NCI-H1436 treated with DMSO at 0.1 percent for 48 hours (cell line): Measurements from ENCODE around the gene CUL2.
"Not testable (repeated sequence)": the region's sequence is repeated elsewhere in the genome, so short reads cannot be mapped to it uniquely, and the experiment has no call there.

Experiments used
- DNase-seq: peaks from one replicate; lab custom pipeline; 2025; lab: John Stamatoyannopoulos, UW

CUL2 gene

DNA sequence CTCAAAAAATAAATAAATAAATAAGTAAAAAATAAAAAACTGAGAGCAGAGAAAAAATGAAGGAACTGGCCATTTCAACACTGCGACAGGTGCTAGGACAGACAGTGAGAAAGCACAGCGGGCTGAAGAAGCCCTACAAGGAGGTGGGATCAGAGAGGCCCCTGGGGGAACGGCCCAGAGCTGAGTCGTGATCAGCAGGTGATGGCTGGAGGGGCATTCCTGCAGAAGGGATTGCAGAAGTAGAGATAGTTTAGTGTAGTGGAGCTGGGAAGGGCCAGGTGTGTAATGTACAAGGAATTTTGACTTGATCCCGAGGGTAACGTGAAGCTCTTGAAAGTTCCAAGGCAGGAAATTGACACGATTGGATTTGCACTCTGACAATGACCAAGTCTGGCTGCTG is 112.1 kb downstream of the CUL2 start:
- no peak for DNase-seq

DNA sequence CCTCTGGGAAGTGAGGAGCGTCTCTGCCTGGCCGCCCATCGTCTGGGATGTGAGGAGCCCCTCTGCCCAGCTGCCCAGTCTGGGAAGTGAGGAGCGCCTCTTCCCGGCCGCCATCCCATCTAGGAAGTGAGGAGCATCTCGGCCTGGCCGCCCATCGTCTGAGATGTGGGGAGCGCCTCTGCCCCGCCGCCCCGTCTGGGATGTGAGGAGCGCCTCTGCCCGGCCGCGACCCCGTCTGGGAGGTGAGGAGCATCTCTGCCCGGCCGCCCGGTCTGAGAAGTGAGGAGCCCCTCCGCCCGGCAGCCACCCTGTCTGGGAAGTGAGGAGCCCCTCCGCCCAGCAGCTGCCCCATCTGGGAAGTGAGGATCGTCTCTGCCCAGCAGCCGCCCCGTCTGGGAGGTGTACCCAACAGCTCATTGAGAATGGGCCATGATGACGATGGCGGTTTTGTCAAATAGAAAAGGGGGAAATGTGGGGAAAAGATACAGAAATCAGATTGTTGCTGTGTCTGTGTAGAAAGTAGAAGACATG is 113.7 kb downstream of the CUL2 start:
- DNase-seq = not testable (repeated sequence)

DNA sequence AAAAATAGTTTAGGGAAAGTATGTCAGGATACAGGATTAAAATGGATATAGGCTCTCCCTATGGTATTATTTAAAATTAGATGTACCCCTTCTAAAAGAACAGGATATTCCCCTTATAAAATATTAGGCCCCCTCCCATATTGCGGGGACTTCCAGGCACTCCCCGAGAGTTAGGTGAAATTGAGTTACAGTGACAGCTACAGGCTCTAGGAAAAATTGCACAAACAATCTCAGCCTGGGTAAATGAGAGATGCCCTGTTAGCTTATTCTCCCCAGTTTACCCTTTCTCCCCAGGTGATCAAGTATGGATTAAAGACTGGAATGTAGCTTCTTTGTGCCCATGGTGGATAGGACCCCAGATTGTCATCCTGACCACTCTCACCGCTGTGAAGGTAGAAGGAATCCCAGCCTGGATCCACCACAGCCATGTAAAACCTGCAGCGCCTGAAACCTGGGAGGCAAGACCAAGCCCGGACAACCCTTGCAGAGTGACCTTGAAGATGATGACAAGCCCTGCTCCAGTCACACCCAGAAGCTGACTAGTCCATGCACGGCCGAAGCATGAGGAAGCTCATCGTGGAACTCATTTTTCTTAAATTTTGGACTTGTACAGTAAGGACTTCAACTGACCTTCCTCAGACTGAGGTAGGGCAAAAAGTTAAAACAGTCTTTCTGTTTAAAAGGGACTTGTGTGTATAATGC is 115.6 kb downstream of the CUL2 start:
- not testable (repeated sequence) for DNase-seq

DNA sequence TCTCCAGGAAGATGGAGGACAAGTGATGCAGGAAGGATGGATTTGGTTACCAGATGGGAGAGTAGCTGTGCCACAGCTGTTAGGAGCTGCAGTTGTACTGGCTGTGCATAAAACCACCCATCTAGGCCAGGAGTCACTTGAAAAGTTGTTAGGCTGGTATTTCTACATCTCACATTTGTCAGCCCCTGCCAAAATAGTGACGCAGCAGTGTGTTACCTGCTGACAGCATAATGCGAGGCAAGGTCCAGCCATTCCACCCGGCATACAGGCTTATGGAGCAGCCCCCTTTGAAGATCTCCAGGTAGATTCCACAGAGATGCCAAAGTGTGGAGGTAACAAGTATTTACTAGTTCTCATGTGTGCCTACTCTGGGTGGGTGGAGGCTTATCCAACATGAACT is 116.4 kb downstream of the CUL2 start:
- not testable (repeated sequence) for DNase-seq

DNA sequence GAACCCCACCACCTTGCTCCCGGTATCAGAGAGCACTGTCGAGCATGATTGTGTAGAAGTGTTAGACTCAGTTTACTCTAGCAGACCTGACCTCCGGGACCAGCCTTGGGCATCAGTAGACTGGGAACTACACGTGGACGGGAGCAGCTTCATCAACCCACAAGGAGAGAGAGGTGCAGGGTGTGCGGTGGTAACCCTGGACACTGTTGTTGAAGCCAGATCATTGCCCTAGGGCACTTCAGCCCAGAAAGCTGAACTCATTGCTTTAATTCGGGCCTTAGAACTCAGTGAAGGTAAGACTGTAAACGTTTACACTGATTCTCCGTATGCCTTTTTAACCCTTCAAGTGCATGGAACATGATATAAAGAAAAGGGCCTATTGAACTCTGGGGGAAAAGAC is 117.0 kb downstream of the CUL2 start:
- DNase-seq = not testable (repeated sequence)

DNA sequence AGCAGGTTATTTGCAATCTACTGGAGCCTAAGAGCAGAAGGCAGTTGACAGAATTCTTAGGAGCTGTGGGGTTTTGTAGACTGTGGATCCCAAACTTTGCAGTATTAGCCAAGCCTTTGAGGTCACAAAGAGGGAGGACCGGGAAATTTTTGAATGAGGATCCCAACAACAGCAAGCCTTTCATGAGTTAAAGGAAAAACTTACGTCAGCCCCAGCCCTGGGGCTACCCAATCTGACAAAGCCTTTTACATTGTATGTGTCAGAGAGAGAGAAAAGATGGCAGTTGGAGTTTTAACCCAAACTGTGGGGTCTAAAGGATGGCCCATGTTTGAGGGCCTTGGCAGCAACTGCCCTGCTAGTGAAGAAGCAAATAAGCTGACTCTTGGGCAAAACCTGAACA is 117.5 kb downstream of the CUL2 start:
- DNase-seq = not testable (repeated sequence)

DNA sequence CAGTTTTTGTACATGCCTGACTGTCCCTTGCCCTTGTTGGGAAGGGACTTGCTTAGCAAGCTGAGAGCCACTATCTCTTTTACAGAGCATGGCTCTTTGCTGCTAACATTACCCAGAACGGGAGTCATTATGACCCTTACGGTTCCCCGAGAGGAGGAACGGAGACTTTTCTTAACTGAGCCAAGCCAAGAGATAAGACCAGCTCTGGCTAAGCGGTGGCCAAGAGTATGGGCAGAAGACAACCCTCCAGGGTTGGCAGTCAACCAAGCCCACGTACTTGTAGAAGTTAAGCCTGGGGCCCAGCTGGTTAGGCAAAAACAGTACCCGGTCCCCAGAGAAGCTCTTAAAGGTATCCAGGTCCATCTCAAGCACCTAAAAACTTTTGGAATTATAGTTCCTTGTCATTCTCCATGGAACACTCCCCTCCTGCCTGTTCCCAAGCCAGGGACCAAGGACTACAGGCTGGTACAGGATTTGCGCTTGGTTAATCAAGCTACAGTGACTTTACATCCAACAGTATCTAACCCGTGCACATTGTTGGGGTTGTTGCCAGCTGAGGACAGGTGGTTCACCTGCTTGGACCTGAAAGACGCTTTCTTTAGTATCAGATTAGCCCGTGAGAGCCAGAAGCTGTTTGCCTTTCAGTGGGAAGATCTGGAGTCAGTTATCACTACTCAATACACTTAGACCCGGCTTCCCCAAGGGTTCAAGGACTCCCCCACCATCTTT is 118.4 kb downstream of the CUL2 start:
- DNase-seq = not testable (repeated sequence)

DNA sequence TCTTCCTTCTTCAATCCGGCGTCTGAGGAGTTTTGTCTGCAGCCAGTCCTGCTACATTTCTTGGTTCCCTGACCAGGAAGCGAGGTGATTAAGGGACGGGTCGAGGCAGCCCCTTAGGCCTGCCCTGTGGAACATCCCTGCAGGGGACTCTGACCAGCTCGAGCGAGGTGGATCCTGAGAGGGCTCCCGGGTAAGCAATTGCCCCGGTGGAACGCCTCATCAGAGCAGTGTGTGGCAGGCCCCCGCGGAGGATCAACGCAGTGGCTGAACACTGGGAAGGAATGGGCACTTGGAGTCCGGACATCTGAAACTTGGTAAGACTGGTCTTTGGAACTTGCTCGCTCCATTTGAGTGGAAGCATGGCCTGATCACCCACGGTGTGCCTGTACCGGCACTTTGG is 121.0 kb downstream of the CUL2 start:
- DNase-seq = no peak

DNA sequence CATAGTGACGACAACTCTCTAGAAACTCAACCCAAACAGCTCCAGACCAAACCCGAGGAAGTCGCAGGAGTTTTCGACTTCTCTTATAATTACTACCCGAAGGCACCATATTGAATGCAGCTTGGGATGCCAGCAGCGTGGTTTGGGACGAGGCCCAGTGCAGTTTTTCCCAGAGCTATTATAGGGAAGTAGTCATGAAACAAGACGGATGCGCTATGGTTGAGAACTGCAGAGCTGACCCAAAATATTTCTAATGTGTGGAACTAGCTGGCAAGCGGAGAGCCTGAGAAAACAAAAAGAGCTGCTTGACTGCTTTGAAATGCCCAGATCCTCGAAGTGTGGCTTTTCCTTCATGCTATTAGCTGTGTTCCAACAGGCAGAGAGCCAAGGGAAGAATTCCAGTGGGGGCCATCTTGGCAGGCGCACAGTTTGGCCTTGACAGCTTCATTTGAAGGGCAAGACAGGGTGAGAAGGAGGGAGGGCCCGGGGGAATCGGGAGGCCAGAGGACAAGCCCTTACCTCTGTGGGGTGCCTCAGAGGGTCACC is 122.7 kb downstream of the CUL2 start:
- no peak for DNase-seq

DNA sequence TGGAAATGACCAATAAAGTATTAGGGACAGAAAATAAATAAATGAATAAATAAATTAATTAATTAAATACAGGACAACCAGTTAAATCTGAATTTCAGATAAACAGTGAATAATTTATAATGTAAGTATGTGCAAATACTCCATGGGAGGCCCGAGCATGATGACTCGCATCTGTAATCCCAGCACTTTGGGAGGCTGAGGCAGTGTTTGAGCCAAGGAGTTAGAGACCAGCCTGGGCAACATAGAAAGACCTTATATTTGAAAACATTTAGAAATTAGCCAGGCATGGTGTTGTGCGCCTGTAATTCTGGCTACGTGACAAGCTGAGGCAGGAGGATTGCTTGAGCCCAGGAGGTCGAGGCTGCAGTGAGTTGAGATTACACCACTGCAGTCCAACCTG is 123.7 kb downstream of the CUL2 start:
- DNase-seq = no peak

DNA sequence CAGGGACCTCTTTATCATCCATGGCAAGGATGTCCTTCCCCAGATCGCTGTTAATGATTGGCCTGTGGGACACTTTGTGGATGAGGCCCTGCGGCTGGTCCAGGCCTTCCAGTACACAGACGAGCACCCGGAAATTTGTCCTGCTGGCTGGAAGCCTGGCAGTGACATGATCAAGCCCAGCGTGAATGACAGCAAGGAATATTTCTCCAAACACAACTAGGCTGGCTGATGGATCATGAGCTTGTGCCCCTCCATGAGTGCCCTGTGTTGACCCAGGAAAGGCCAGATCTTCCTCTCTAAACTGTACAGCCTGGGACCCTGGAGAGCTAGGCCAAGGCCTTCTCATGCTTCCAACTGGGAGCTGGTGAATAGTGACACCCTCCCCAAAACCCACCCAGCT is 124.1 kb downstream of the CUL2 start:
- no peak for DNase-seq

DNA sequence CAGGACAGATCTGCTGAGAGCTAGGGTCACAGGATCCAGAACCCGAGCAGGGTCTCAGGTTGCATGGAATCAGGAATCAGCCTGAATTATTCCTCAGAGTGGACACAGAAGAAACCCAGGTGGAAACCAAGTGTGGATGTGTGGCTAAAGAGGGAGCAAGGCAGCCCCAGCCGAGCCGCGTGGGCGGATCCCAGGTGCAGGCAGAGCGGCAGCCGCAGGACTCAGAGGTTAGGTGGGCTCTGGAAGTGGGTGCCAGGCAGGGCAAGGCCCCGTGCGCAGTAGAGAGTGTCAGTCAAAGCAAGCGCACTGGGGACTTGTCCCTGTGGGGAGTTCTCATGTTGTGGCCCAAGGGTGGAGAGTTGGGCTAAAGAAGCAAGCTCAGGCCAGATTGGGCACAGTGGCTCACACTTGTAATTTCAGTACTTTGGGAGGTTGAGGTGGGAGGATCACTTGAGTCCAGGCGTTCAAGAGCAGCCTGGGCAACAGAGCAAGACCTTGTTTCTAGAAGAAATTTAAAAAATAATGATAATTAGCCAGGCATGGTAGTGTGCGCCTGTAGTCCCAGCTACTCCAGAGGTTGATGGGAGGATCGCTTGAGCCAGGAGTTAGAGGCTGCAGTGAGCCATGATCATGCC is 125.9 kb downstream of the CUL2 start:
- no peak for DNase-seq

DNA sequence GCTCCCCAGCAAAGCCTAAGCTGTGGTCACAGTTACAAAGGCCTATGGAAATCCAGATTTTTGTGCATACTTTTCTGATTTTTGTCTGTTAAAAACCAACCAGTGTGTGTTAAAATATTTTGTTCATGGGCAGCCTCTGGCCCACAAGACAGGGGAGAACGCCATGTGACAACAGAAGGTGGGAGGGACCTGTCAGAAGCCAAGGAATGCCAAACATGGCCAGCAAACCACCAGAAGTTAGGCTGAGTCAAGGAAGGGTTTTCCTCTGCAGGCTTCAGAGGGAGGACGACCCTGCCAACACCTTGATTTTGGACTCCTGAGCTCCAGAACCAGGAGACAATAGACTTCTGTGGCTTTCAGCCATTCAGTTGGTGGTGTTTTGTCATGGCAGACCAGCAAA is 127.3 kb downstream of the CUL2 start:
- DNase-seq = no peak

DNA sequence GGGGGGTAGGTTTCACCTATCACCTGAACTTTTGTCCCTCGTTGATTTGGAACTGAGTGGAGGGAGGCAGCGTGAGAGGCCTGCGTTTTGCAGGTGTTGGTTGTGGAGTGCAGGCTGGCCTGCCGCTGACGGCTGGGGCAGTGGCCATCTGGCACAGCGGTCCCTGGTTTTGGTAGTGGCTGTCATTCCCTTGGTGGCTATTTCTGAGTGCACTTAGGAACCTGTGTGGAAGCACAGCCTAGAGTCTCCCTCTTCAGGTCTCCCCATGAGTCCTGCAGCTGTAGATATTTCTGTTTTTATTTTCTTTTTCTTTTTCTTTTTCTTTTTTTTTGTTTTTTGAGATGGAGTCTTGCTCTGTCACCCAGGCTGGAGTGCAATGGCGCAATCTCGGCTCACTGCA is 129.2 kb downstream of the CUL2 start:
- no peak for DNase-seq

DNA sequence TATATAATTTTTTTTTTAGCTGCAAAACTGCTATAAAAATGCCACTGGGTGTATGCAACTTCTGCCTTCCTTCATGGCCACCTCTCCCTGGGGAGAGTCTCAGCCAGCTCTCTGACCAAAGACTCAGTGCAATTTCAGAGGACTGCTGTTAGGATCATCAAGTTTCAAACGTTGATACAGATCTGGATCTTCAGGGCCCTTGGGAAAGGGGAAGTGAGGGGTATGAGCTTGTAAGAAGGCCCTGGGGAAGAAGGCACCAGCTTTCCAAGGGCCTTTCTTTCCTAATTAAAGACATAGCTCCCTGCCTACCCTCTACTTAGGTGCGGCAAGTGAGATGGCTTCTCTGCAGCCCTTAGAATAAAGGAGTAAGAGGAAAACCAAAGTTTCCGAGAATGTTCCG is 130.4 kb downstream of the CUL2 start:
- DNase-seq = no peak

DNA sequence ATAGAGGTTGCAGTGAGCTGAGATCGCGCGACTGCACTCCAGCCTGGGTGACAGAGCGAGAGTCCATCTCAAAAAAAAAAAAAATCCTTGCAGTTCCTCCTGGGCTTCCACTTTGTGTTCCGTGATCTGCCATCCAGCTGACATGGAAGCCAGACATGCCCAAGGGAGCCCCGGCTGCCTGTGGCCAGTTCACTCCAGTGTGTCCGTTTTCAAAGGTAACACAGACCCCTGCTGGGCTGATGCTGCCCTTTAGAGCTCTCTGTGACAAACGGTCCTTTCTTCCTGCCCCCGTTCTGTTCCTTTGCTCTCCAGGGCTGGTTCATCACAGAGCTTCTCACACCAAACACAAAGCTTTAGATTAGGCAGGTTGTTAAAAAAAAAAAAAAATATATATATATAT is 130.8 kb downstream of the CUL2 start:
- no peak for DNase-seq
